ENCODE results near the gene NUCKS1.

Gene NUCKS1

DNA sequence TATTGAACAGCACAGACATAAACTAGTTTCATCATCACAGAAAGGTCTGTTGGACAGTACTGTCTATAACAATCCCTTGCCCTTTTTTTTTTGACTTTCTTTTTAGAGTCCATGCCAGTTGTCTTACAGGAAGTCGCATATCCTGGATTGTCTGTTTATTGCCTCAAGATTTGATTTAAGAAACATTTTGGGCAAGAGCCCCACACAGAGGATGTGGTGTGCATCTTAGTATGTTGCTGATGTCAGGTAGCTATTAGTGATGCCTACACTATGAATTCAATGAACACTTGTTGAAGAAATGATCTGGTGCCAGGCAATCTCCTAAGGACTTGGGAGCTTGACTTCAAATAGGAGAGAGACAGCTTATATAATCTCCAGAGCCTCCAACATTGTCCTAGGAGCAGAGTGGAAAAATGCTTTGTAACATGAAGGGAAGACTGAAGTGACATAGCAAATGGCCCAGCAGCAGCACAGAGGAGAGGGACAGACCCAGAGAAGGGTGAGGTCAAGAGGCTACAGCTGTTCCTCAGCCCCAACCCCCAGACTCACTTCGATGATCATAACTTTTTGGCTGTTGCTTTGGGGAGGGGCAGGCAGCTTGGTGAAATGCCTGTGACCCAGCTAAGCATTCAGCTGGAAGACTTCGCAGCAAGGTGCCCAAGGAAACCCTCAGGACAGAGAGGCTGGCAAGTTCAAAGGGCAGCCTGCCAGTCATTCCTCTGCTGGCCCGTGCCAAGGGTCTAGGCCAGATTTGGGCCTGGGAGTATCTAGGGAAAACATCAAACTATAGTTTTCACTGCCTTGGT is 32.8 kb upstream of the NUCKS1 start (continued):
- TF ChIP-seq, protein P1, sequence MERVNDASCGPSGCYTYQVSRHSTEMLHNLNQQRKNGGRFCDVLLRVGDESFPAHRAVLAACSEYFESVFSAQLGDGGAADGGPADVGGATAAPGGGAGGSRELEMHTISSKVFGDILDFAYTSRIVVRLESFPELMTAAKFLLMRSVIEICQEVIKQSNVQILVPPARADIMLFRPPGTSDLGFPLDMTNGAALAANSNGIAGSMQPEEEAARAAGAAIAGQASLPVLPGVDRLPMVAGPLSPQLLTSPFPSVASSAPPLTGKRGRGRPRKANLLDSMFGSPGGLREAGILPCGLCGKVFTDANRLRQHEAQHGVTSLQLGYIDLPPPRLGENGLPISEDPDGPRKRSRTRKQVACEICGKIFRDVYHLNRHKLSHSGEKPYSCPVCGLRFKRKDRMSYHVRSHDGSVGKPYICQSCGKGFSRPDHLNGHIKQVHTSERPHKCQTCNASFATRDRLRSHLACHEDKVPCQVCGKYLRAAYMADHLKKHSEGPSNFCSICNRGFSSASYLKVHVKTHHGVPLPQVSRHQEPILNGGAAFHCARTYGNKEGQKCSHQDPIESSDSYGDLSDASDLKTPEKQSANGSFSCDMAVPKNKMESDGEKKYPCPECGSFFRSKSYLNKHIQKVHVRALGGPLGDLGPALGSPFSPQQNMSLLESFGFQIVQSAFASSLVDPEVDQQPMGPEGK (CRISPR knock-in tag; IDR thresholded peaks at IDR 0.05; ENCODE audit: borderline replicate concordance) = no peak

DNA sequence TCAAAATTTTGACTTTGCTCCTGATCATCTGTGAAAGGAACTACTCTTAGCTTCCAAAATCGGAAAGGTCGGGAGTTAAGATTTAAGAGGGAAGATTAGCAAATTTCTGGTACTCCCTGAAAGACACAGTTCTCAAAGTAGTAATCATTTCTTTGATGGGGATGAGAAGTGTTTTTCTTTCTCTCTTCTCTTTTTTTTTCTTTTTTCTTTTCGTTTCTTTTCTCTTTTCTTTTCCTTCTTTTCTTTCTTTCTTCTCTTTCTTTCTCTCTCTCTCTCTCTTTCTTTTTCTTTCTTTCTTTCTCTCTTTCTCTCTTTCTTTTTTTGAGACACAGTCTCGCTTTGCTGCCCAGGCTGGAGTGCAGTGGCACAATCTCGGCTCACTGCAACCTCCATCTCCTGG is 30.4 kb upstream of the NUCKS1 start:
- TF ChIP-seq ZNF8 (CRISPR knock-in tag; IDR thresholded peaks at IDR 0.05) (no peak), ZFP30 (CRISPR knock-in tag; IDR thresholded peaks at IDR 0.05) (no peak), ZFP3 (CRISPR knock-in tag; IDR thresholded peaks at IDR 0.05) (no peak), CSDC2 (CRISPR knock-in tag; IDR thresholded peaks at IDR 0.05) (no peak), ESRRG (CRISPR knock-in tag; IDR thresholded peaks at IDR 0.05) (no peak), TCF4 (CRISPR knock-in tag; IDR thresholded peaks at IDR 0.05; ENCODE audit: borderline replicate concordance) (no peak)
- TF ChIP-seq, protein P2, sequence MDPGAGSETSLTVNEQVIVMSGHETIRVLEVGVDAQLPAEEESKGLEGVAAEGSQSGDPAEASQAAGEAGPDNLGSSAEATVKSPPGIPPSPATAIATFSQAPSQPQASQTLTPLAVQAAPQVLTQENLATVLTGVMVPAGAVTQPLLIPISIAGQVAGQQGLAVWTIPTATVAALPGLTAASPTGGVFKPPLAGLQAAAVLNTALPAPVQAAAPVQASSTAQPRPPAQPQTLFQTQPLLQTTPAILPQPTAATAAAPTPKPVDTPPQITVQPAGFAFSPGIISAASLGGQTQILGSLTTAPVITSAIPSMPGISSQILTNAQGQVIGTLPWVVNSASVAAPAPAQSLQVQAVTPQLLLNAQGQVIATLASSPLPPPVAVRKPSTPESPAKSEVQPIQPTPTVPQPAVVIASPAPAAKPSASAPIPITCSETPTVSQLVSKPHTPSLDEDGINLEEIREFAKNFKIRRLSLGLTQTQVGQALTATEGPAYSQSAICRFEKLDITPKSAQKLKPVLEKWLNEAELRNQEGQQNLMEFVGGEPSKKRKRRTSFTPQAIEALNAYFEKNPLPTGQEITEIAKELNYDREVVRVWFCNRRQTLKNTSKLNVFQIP (CRISPR knock-in tag; IDR thresholded peaks at IDR 0.05; ENCODE audit: borderline replicate concordance, low read depth) = no peak
- TF ChIP-seq, protein P1 (CRISPR knock-in tag; IDR thresholded peaks at IDR 0.05; ENCODE audit: borderline replicate concordance) = no peak
- no peak for ATAC-seq

DNA sequence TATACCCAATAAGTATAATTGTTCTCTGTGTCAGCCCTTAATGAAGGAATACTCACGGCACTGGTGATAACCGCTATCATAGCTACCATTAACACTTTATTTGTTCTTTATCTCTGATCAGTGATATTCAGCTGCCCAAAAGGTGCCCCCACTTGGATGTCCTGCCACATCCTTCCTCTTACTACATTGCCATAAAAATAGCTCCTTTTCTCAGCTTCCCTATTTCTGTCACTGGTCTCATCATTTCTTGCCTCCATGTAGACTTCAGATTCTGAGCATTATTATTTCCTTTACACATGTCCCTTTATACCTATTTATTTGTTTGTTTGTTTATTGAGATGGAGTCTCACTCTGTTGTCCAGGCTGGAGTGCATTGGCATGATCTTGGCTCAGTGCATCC is 28.0 kb upstream of the NUCKS1 start:
- no peak for TF ChIP-seq SNAI2 (CRISPR knock-in tag; IDR thresholded peaks at IDR 0.05)
- no peak for TF ChIP-seq ESRRG (CRISPR knock-in tag; IDR thresholded peaks at IDR 0.05)
- no peak for TF ChIP-seq ZNF70 (CRISPR knock-in tag; IDR thresholded peaks at IDR 0.05)
- TF ChIP-seq, protein P1 (CRISPR knock-in tag; IDR thresholded peaks at IDR 0.05; ENCODE audit: borderline replicate concordance) = no peak
- TF ChIP-seq ISL1 (CRISPR knock-in tag; IDR thresholded peaks at IDR 0.05) = no peak
- TF ChIP-seq ZNF8 (CRISPR knock-in tag; IDR thresholded peaks at IDR 0.05) = no peak
- no peak for TF ChIP-seq ARNTL (CRISPR knock-in tag; IDR thresholded peaks at IDR 0.05; ENCODE audit: borderline replicate concordance, low read depth)
- no peak for TF ChIP-seq OSR1 (CRISPR knock-in tag; IDR thresholded peaks at IDR 0.05)
- no peak for TF ChIP-seq PPARA (CRISPR knock-in tag; IDR thresholded peaks at IDR 0.05; ENCODE audit: borderline replicate concordance)
- TF ChIP-seq TCF4 (CRISPR knock-in tag; IDR thresholded peaks at IDR 0.05; ENCODE audit: borderline replicate concordance) = no peak
- no peak for TF ChIP-seq ZC3H10 (CRISPR knock-in tag; IDR thresholded peaks at IDR 0.05)
- no peak for TF ChIP-seq CSDC2 (CRISPR knock-in tag; IDR thresholded peaks at IDR 0.05)
- TF ChIP-seq RARB (CRISPR knock-in tag; IDR thresholded peaks at IDR 0.05) = no peak
- TF ChIP-seq ZFP30 (CRISPR knock-in tag; IDR thresholded peaks at IDR 0.05) = no peak
- no peak for TF ChIP-seq ZNF565 (CRISPR knock-in tag; conservative IDR thresholded peaks at IDR 0.05; ENCODE audit: low read depth)
- TF ChIP-seq, protein P3, sequence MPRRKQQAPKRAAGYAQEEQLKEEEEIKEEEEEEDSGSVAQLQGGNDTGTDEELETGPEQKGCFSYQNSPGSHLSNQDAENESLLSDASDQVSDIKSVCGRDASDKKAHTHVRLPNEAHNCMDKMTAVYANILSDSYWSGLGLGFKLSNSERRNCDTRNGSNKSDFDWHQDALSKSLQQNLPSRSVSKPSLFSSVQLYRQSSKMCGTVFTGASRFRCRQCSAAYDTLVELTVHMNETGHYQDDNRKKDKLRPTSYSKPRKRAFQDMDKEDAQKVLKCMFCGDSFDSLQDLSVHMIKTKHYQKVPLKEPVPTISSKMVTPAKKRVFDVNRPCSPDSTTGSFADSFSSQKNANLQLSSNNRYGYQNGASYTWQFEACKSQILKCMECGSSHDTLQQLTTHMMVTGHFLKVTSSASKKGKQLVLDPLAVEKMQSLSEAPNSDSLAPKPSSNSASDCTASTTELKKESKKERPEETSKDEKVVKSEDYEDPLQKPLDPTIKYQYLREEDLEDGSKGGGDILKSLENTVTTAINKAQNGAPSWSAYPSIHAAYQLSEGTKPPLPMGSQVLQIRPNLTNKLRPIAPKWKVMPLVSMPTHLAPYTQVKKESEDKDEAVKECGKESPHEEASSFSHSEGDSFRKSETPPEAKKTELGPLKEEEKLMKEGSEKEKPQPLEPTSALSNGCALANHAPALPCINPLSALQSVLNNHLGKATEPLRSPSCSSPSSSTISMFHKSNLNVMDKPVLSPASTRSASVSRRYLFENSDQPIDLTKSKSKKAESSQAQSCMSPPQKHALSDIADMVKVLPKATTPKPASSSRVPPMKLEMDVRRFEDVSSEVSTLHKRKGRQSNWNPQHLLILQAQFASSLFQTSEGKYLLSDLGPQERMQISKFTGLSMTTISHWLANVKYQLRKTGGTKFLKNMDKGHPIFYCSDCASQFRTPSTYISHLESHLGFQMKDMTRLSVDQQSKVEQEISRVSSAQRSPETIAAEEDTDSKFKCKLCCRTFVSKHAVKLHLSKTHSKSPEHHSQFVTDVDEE (CRISPR knock-in tag; IDR thresholded peaks at IDR 0.05) = no peak
- TF ChIP-seq, protein P4, sequence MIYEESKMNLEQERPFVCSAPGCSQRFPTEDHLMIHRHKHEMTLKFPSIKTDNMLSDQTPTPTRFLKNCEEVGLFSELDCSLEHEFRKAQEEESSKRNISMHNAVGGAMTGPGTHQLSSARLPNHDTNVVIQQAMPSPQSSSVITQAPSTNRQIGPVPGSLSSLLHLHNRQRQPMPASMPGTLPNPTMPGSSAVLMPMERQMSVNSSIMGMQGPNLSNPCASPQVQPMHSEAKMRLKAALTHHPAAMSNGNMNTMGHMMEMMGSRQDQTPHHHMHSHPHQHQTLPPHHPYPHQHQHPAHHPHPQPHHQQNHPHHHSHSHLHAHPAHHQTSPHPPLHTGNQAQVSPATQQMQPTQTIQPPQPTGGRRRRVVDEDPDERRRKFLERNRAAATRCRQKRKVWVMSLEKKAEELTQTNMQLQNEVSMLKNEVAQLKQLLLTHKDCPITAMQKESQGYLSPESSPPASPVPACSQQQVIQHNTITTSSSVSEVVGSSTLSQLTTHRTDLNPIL (CRISPR knock-in tag; IDR thresholded peaks at IDR 0.05; ENCODE audit: low read depth) = no peak
- TF ChIP-seq, protein P2 (CRISPR knock-in tag; IDR thresholded peaks at IDR 0.05; ENCODE audit: borderline replicate concordance, low read depth) = no peak
- TF ChIP-seq, protein P5, sequence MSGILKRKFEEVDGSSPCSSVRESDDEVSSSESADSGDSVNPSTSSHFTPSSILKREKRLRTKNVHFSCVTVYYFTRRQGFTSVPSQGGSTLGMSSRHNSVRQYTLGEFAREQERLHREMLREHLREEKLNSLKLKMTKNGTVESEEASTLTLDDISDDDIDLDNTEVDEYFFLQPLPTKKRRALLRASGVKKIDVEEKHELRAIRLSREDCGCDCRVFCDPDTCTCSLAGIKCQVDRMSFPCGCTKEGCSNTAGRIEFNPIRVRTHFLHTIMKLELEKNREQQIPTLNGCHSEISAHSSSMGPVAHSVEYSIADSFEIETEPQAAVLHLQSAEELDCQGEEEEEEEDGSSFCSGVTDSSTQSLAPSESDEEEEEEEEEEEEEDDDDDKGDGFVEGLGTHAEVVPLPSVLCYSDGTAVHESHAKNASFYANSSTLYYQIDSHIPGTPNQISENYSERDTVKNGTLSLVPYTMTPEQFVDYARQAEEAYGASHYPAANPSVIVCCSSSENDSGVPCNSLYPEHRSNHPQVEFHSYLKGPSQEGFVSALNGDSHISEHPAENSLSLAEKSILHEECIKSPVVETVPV (CRISPR knock-in tag; IDR thresholded peaks at IDR 0.05) = no peak
- no peak for ATAC-seq
